Measurements from ENCODE around the gene PHLDB1. TPM values are rescaled to one million over a fixed set of nuclear protein-coding genes. Genes with fewer than 3 reads are reported as not detected.

PHLDB1 gene
- total RNA-seq, 1 experiment from 2014 or later, result 36.2 TPM

GRCh38 chr11:118672846-118673245, 65.4 kb downstream of the PHLDB1 start (continued):
- no peak for TF ChIP-seq REST (IDR thresholded peaks at IDR 0.05; ENCODE audit: low read depth)

- POLR2A ChIA-PET, result no interaction called here
- peaks cover 0 to under 1% of the 10 kb centered on the region in 2 experiments; a peak in 1 of 4 replicates for H3K4me1 ChIP-seq (ENCODE audit: control insufficient read depth in 1 of 2, insufficient read depth in 2 of 2, low read length in 2 of 2)
- no TSS peak for BruUV-seq (replicated peaks)
- peaks cover 0 to 4% of the 10 kb centered on the region in 2 experiments; a peak in 2 of 4 replicates for H3K9me3 ChIP-seq (ENCODE audit: control insufficient read depth in 1 of 2, insufficient read depth in 1 of 2, low read depth in 1 of 2, low read length in 2 of 2)
- RAD21 ChIA-PET (ENCODE audit: low non-redundant PET in 1 of 2, low total read pairs in 2 of 2, uncharacterized antibody in 2 of 2, unreplicated experiment in 2 of 2), result no interaction called here
- no peaks in the 10 kb centered on the region for H3K36me3 ChIP-seq (ENCODE audit: control insufficient read depth in 1 of 2, insufficient read depth in 2 of 2, low read length in 2 of 2)
- intact Hi-C loops (cut with micrococcal nuclease), result no loop called here
- CTCF ChIA-PET, result interaction anchor here (0.7 kb wide), 1 partner anchor 11 kb away, joined by 3 read pairs; no protein-coding TSS in a partner anchor
- no peak for ATAC-seq
- H3K27ac ChIP-seq (ENCODE audit: low read depth, low read length), result no peak overlapping the region
- H2AFZ ChIP-seq (ENCODE audit: low read depth, low read length, poor library complexity, severe bottlenecking), result no peak overlapping the region
- no peaks in the 10 kb centered on the region for H4K20me1 ChIP-seq (ENCODE audit: insufficient read depth)
- no peak overlapping the region for H3K4me3 ChIP-seq (replicated peaks in 1 of 2; ENCODE audit: low read depth in 1 of 2, low read length in 2 of 2)
- H3K27me3 ChIP-seq (ENCODE audit: insufficient read depth, low read length), result no peaks in the 10 kb centered on the region
- TF ChIP-seq RAD21 (IDR thresholded peaks at IDR 0.05; ENCODE audit: low read depth), result no peak
- no peak for TF ChIP-seq SRF (IDR thresholded peaks at IDR 0.05; ENCODE audit: low read depth)
- no peak for TF ChIP-seq EGR1 (IDR thresholded peaks at IDR 0.05; ENCODE audit: low read depth)
- TF ChIP-seq POLR2AphosphoS5 (IDR thresholded peaks at IDR 0.05; ENCODE audit: low read depth, low read length), result no peak
- no peak for TF ChIP-seq ATF3 (IDR thresholded peaks at IDR 0.05)
- no peak for TF ChIP-seq YY1 (IDR thresholded peaks at IDR 0.05; ENCODE audit: extremely low read depth, insufficient replicate concordance, low read depth, low read length)
- no peak for TF ChIP-seq POLR2A (IDR thresholded peaks at IDR 0.05; ENCODE audit: borderline replicate concordance, extremely low read depth, insufficient read depth, insufficient read length)
- no peak for TF ChIP-seq CEBPB (IDR thresholded peaks at IDR 0.05; ENCODE audit: low read depth)
- TF ChIP-seq SP1 (IDR thresholded peaks at IDR 0.05; ENCODE audit: low read depth), result no peak
- no peak for TF ChIP-seq REST (IDR thresholded peaks at IDR 0.05; ENCODE audit: low read depth)
- TF ChIP-seq CTCF (IDR thresholded peaks at IDR 0.05 in 2 of 3, conservative IDR thresholded peaks at IDR 0.05 in 1 of 3; ENCODE audit: borderline replicate concordance in 1 of 3, insufficient read depth in 1 of 3, low read depth in 2 of 3, low read length in 2 of 3), result no peak
- no peak for TF ChIP-seq ZFX (IDR thresholded peaks at IDR 0.05)
- H3K4me2 ChIP-seq (ENCODE audit: low read length), result no peak overlapping the region
- no peak for DNase-seq (ENCODE audit: low read depth, low spot score)
- H3K9ac ChIP-seq (ENCODE audit: low read length), result no peak overlapping the region
- H3K79me2 ChIP-seq (ENCODE audit: insufficient read depth, low read length), result no peaks in the 10 kb centered on the region
- H3K9me2 ChIP-seq (ENCODE audit: insufficient read depth), result no peaks in the 10 kb centered on the region
These were observed 66.1 kb downstream of the PHLDB1 start for GRCh38 chr11:118673361-118674081.

All from HCT116 (cell line).